ENCODE measurements around the gene DOCK7.
"Not testable (repeated sequence)": the region's sequence is repeated elsewhere in the genome, so short reads cannot be mapped to it uniquely, and the experiment has no call there.

The DOCK7 gene

GRCh38 chr1:62529227-62529626 is 159.0 kb downstream of the DOCK7 start:
- Histone ChIP-seq H3K9ac (no peak overlapping the region), H3K4me1 (no peaks in the 10 kb centered on the region), H4K20me1 (no peaks in the 10 kb centered on the region), H3K4me2 (no peak overlapping the region), H3K27ac (no peak overlapping the region), H3K4me3 (no peak overlapping the region), H3K27me3 (no peaks in the 10 kb centered on the region), H3K9me3 (replicated peaks in 1 of 11) (no peaks in the 10 kb centered on the region), H3K36me3 (peaks cover 24 to 91% (median 48%) of the 10 kb centered on the region in 11 experiments)
- TF ChIP-seq Cebpa-rat (IDR thresholded peaks at IDR 0.05) = no peak

DNA sequence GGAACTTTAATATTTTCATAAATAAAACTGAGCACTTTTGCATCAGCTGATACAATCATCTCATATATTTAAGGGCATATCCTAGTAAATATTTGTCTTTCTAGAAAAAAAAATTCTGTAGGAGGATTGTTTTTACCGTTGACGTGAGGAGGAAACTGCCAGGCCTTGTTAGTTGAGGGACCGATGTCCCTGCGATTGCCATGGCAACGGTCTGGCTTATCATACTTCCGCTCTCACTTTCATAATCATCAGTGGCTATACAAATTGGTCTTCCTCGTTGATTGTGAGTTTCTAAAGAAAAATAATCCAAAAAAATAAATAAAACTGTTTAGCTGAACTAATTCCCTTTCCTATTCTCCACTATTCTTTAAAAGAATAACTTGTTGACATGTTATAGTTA is 160.2 kb downstream of the DOCK7 start:
- no peak overlapping the region for H3K4me2 ChIP-seq
- no peaks in the 10 kb centered on the region for H3K9me3 ChIP-seq (replicated peaks in 1 of 11)
- no peak overlapping the region for H3K9ac ChIP-seq
- no peak overlapping the region for H3K4me3 ChIP-seq
- H3K4me1 ChIP-seq = no peaks in the 10 kb centered on the region
- H3K36me3 ChIP-seq = peaks cover 19 to 87% (median 39%) of the 10 kb centered on the region in 11 experiments; a peak in 21 of 22 replicates
- TF ChIP-seq Cebpa-rat (IDR thresholded peaks at IDR 0.05) = no peak
- no peaks in the 10 kb centered on the region for H4K20me1 ChIP-seq
- H3K27ac ChIP-seq = no peak overlapping the region
- H3K27me3 ChIP-seq = no peaks in the 10 kb centered on the region

GRCh38 chr1:62527346-62527745 is 160.8 kb downstream of the DOCK7 start:
- not testable (repeated sequence) for H3K9ac ChIP-seq; H3K4me3 ChIP-seq; H3K9me3 ChIP-seq (replicated peaks in 1 of 11); H3K27ac ChIP-seq; H3K27me3 ChIP-seq; H4K20me1 ChIP-seq; H3K4me2 ChIP-seq; H3K4me1 ChIP-seq
- H3K36me3 ChIP-seq = peaks cover 14 to 80% (median 32%) of the 10 kb centered on the region in 11 experiments; a peak in 21 of 22 replicates

DNA sequence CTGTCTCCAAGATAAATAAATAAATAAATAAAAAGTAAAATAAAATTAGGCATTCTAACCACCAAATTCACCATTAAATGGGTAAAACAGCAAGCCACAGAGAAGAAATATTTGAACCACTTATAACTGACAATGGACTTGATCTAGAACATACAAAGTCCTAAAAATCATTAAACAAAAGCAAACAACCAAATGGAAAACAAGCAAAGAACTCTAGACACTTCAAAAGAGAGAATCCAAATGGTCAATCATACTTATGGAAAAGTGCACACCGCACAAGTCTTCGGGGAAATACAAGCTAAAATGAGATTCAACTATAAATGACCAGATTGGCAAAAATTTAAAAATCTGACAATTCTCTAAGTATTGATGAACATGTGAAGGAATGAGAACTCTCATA is 164.3 kb downstream of the DOCK7 start:
- Histone ChIP-seq H3K4me3 (no peak overlapping the region), H3K36me3 (peaks cover 12 to 78% (median 31%) of the 10 kb centered on the region in 11 experiments; a peak in 21 of 22 replicates), H4K20me1 (no peaks in the 10 kb centered on the region), H3K4me2 (no peak overlapping the region), H3K9ac (no peak overlapping the region), H3K9me3 (replicated peaks in 1 of 11) (peaks cover 10 to 16% (median 12%) of the 10 kb centered on the region in 11 experiments; a peak in 21 of 22 replicates), H3K27ac (no peak overlapping the region), H3K4me1 (no peaks in the 10 kb centered on the region), H3K27me3 (no peaks in the 10 kb centered on the region)
- no peak for TF ChIP-seq Cebpa-rat (IDR thresholded peaks at IDR 0.05)

DNA sequence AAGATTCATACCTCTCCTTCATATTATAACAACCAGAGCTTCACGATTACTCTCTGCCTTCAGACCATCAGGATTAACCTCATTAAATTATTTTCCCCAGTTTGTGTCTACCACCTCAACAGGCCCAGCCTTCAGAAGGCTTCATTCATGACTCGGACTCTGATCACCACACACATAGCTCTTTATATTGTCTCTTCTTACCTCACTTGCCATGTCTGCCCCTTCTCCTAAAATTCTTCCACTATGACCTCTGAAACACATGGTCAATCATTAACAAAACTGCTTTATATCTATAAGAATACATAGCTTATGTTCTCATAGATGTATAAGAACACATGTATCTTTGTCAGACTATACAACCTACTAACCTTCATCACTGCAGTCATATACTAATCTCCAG is 171.6 kb downstream of the DOCK7 start:
- no peak for TF ChIP-seq Cebpa-rat (IDR thresholded peaks at IDR 0.05)
- H3K27ac ChIP-seq = peak overlapping the region in 7 of 11 experiments; percentile 25 to 75 (median 63); a peak in 12 of 22 replicates
- H3K9ac ChIP-seq = no peak overlapping the region
- peaks cover 21 to 72% (median 43%) of the 10 kb centered on the region in 11 experiments for H3K36me3 ChIP-seq
- peaks cover 20 to 29% (median 22%) of the 10 kb centered on the region in 11 experiments for H3K9me3 ChIP-seq (replicated peaks in 1 of 11)
- no peaks in the 10 kb centered on the region for H3K27me3 ChIP-seq
- H3K4me1 ChIP-seq = peaks cover 12 to 26% (median 21%) of the 10 kb centered on the region in 10 experiments; a peak in 19 of 20 replicates
- no peaks in the 10 kb centered on the region for H4K20me1 ChIP-seq
- H3K4me3 ChIP-seq = no peak overlapping the region
- H3K4me2 ChIP-seq = peak overlapping the region in 5 of 11 experiments; percentile 2 to 48 (median 11); a peak in 5 of 22 replicates

DNA sequence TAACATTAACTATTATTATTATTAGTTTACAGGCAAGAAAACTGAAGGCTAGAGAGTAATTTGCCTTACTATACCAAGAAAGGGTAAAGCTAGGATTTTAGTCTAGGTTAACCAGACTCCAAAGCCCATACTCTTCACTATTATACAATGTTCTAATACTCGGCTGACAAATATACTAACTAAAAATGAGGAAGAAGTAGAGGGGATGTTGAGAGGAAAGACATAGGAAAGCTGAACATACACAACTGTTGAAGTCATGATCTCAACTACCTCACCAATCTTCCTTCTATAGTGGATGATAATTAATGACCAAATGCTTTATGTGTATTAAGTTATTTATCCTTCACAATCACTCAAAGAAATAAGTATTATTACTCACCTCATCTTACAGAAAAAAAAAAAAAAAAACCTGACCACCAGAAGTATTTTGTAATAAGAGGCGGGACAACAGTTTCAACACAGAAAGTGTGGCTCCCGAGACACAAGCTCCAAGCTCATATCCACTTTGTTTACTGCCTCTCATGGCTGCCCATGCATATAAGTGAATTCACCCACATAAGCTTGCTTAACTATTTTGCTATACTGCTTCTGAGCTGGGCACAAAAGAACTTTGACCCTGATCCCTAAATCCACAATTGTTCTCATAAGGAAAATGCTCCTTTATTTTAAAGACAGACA is 173.3 kb downstream of the DOCK7 start:
- H3K36me3 ChIP-seq = peaks cover 25 to 72% (median 47%) of the 10 kb centered on the region in 11 experiments
- H3K27me3 ChIP-seq = no peaks in the 10 kb centered on the region
- H3K9me3 ChIP-seq (replicated peaks in 1 of 11) = peaks cover 19 to 23% (median 21%) of the 10 kb centered on the region in 11 experiments
- H3K4me2 ChIP-seq = peak overlapping the region; percentile 8 to 64 (median 45); a peak in 19 of 22 replicates
- TF ChIP-seq Cebpa-rat (IDR thresholded peaks at IDR 0.05) = peak in 5 of 11 experiments; percentile 31 to 63 (median 42); a peak in 4 of 22 replicates
- no peaks in the 10 kb centered on the region for H4K20me1 ChIP-seq
- no peak overlapping the region for H3K4me3 ChIP-seq
- peaks cover 12 to 26% (median 21%) of the 10 kb centered on the region in 10 experiments; a peak in 19 of 20 replicates for H3K4me1 ChIP-seq
- H3K9ac ChIP-seq = peak overlapping the region in 5 of 11 experiments; percentile 1 to 45 (median 14); a peak in 7 of 22 replicates
- H3K27ac ChIP-seq = peak overlapping the region in 8 of 11 experiments; percentile 40 to 75 (median 70); a peak in 16 of 22 replicates

GRCh38 chr1:62513013-62513412 is 175.2 kb downstream of the DOCK7 start:
- H3K9ac ChIP-seq = no peak overlapping the region
- no peak overlapping the region for H3K4me2 ChIP-seq
- no peaks in the 10 kb centered on the region for H4K20me1 ChIP-seq
- H3K4me1 ChIP-seq = peaks cover 12 to 26% (median 21%) of the 10 kb centered on the region in 10 experiments; a peak in 19 of 20 replicates
- peaks cover under 1 to 4% (median 2%) of the 10 kb centered on the region in 11 experiments; a peak in 12 of 22 replicates for H3K9me3 ChIP-seq (replicated peaks in 1 of 11)
- peaks cover 21 to 62% (median 32%) of the 10 kb centered on the region in 11 experiments for H3K36me3 ChIP-seq
- H3K4me3 ChIP-seq = no peak overlapping the region
- H3K27me3 ChIP-seq = no peaks in the 10 kb centered on the region
- peak overlapping the region in 1 of 11 experiments; percentile 52; a peak in 1 of 22 replicates for H3K27ac ChIP-seq
- no peak for TF ChIP-seq Cebpa-rat (IDR thresholded peaks at IDR 0.05)

DNA sequence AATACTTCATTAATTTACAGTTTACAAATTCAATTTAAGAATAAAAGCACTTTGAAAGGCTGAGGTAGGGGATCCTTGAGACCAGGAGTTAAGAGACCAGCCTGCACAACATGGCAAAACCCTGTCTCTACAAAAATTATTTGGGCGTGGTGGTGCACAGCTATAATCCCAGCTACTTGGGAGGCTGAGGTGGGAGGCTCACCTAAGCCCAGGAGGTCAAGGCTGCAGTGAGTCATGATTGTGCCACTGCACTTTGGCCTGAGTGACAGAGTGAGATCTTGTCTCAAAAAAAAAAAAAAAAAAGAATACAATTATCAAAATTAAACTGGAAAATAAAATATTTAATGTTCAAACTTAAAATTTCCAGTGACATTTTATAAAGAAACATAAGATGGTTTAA is 179.2 kb downstream of the DOCK7 start:
- no peak overlapping the region for H3K4me3 ChIP-seq
- H3K4me1 ChIP-seq = no peaks in the 10 kb centered on the region
- no peaks in the 10 kb centered on the region for H3K9me3 ChIP-seq (replicated peaks in 1 of 11)
- no peaks in the 10 kb centered on the region for H4K20me1 ChIP-seq
- H3K27me3 ChIP-seq = no peaks in the 10 kb centered on the region
- no peak for TF ChIP-seq Cebpa-rat (IDR thresholded peaks at IDR 0.05)
- H3K27ac ChIP-seq = no peak overlapping the region
- no peak overlapping the region for H3K4me2 ChIP-seq
- H3K36me3 ChIP-seq = peaks cover 29 to 80% (median 46%) of the 10 kb centered on the region in 11 experiments
- H3K9ac ChIP-seq = no peak overlapping the region

GRCh38 chr1:62508187-62508758 is 179.9 kb downstream of the DOCK7 start:
- H3K9ac ChIP-seq = no peak overlapping the region
- H3K4me1 ChIP-seq = no peaks in the 10 kb centered on the region
- H3K36me3 ChIP-seq = peaks cover 30 to 81% (median 48%) of the 10 kb centered on the region in 11 experiments
- no peaks in the 10 kb centered on the region for H4K20me1 ChIP-seq
- H3K27me3 ChIP-seq = no peaks in the 10 kb centered on the region
- no peaks in the 10 kb centered on the region for H3K9me3 ChIP-seq (replicated peaks in 1 of 11)
- H3K4me2 ChIP-seq = no peak overlapping the region
- H3K4me3 ChIP-seq = no peak overlapping the region
- no peak for TF ChIP-seq Cebpa-rat (IDR thresholded peaks at IDR 0.05)
- no peak overlapping the region for H3K27ac ChIP-seq
